PC-3 (cell line): ENCODE measurements around the gene PLOD3. TPM values are rescaled to one million over a fixed set of nuclear protein-coding genes. Genes with fewer than 3 reads are reported as not detected.

ENCODE experiments used
- ATAC-seq: fragments of 200-7000 bp; cut with Tn5 transposase; 2 replicates; pipeline ENCODE4 v1.9.1; 2020; ENCODE audit warnings: mild to moderate bottlenecking, moderate library complexity
- BruUV-seq: library from RNA; stranded (reverse); fragments of 400-500 nt; replicated peaks from 2 replicates; lab custom pipeline; 2021; lab: Mats Ljungman, UMichigan
- CTCF ChIA-PET: fragments of 300-600 bp; sonication (Branson Sonifier 250); formaldehyde crosslinking; loops from one replicate; lab custom pipeline; 2022; ENCODE audit warnings: antibody characterized with exemption; lab: Charles Lee
- POLR2A ChIA-PET: fragments of 300-600 bp; sonication (Branson Sonifier 250); formaldehyde crosslinking; loops from one replicate; lab custom pipeline; 2022; ENCODE audit warnings: antibody characterized with exemption; ENCODE audit not compliant: unreplicated experiment; lab: Charles Lee
- DNase-seq: peaks from one replicate; pipeline ENCODE4 v3.0.0-alpha.2; 2015
- H2AFZ ChIP-seq: fragments of 300-600 bp; sonication (generic); 2 replicates; pipeline ENCODE4 v1.6.0; 2016; ENCODE audit warnings: antibody characterized with exemption, low read length
- H3F3A ChIP-seq: fragments of 300-600 bp; sonication (generic); one replicate; pipeline ENCODE4 v1.6.0; 2017; ENCODE audit warnings: antibody characterized with exemption, low read length, control low read depth, mild to moderate bottlenecking; ENCODE audit not compliant: unreplicated experiment
- H3K27ac ChIP-seq: fragments of 300-600 bp; sonication (generic); 2 replicates; pipeline ENCODE4 v1.5.1; 2016; ENCODE audit warnings: mild to moderate bottlenecking, low read length
- H3K27me3 ChIP-seq: fragments of 300-600 bp; sonication (generic); 2 replicates; pipeline ENCODE4 v1.6.1; 2016; ENCODE audit warnings: low read length, mixed read lengths
- H3K36me3 ChIP-seq: fragments of 300-600 bp; sonication (generic); 2 replicates; pipeline ENCODE4 v1.6.1; 2016; ENCODE audit warnings: low read depth, mixed run types, low read length, mixed read lengths
- H3K4me1 ChIP-seq: fragments of 300-600 bp; sonication (generic); 2 replicates; pipeline ENCODE4 v1.5.1; 2016; ENCODE audit warnings: low read length; ENCODE audit not compliant: insufficient read depth
- H3K4me2 ChIP-seq: fragments of 300-600 bp; sonication (generic); 2 replicates; pipeline ENCODE4 v1.6.0; 2016; ENCODE audit warnings: low read length
- H3K4me3 ChIP-seq: fragments of 300-600 bp; sonication (generic); 2 replicates; pipeline ENCODE4 v1.5.1; 2016; ENCODE audit warnings: mild to moderate bottlenecking, low read length, mixed read lengths
- H3K79me2 ChIP-seq: fragments of 300-600 bp; sonication (generic); 2 replicates; pipeline ENCODE4 v1.6.1; 2017; ENCODE audit warnings: low read length, mixed read lengths
- H3K9ac ChIP-seq: fragments of 300-600 bp; sonication (generic); 2 replicates; pipeline ENCODE4 v1.6.0; 2016; ENCODE audit warnings: mild to moderate bottlenecking, low read length
- H3K9me2 ChIP-seq: fragments of 300-600 bp; sonication (generic); replicated peaks from 2 replicates; pipeline ENCODE4 v1.6.1; 2016; ENCODE audit warnings: mixed run types, low read length, mixed read lengths
- H3K9me3 ChIP-seq: fragments of 300-600 bp; sonication (generic); 2 replicates; pipeline ENCODE4 v1.6.1; 2016; ENCODE audit warnings: low read length, mixed read lengths
- H4K20me1 ChIP-seq: fragments of 300-600 bp; sonication (generic); 2 replicates; pipeline ENCODE4 v1.6.1; 2016; ENCODE audit warnings: low read length, mixed read lengths
- EZH2 ChIP-seq: fragments of 300-600 bp; sonication (generic); IDR thresholded peaks from one replicate; pipeline ENCODE4 v1.6.1; 2017; ENCODE audit warnings: antibody characterized with exemption, mild to moderate bottlenecking, low read length; ENCODE audit not compliant: unreplicated experiment
- EZH2phosphoT487 ChIP-seq: fragments of 300-600 bp; sonication (generic); IDR thresholded peaks from 2 replicates; pipeline ENCODE4 v1.6.1; 2018; ENCODE audit warnings: mild to moderate bottlenecking, antibody characterized with exemption, low read length, borderline replicate concordance
- intact Hi-C: fragments of 100-400 bp; cut with micrococcal nuclease; formaldehyde crosslinking; loops from 2 replicates; pipeline ENCODE4 v1.9.0; 2023
- total RNA-seq: library from RNA; depleted of rRNA; stranded (reverse); fragments of >200 nt; gene quantifications from 2 replicates; pipeline ENCODE4 v1.2.3, GENCODE V29; 2014
- TF ChIP-seq, protein P1 (sequence below): fragments of 300-600 bp; sonication (generic); conservative IDR thresholded peaks from 2 replicates; pipeline ENCODE4 v1.5.1; 2017; ENCODE audit warnings: antibody characterized with exemption, low read depth, mild to moderate bottlenecking, low read length

The PLOD3 gene
- total RNA-seq, 1 experiment from 2014 or later: 66.6 TPM

GRCh38 chr7:101180130-101180755, 37.1 kb downstream of the PLOD3 start, which contains the start of gene NAT16:
NAT16 (minus strand) TSS chr7:101180293; CDS start chr7:101174807, 5,486 bp downstream.
- Histone ChIP-seq H2AFZ (peak within 1 kb of the TSS; percentile 55; the same call in 1 of the 2 replicates), H3F3A (no peaks in the 10 kb centered on the region), H3K9ac (no peak within 1 kb of the TSS), H3K4me1 (no peaks in the 10 kb centered on the region; the same call in 1 of the 2 replicates), H3K9me3 (no peaks in the 10 kb centered on the region), H3K27ac (no peak within 1 kb of the TSS), H4K20me1 (no peaks in the 10 kb centered on the region), H3K36me3 (no peaks in the 10 kb centered on the region), H3K27me3 (peaks cover 8% of the 10 kb centered on the region; the same call in 1 of the 2 replicates), H3K9me2 (no peaks in the 10 kb centered on the region), H3K4me2 (peak within 1 kb of the TSS; percentile 71), H3K79me2 (no peaks in the 10 kb centered on the region), H3K4me3 (peak within 1 kb of the TSS; percentile 50)
- TF ChIP-seq, protein P1, sequence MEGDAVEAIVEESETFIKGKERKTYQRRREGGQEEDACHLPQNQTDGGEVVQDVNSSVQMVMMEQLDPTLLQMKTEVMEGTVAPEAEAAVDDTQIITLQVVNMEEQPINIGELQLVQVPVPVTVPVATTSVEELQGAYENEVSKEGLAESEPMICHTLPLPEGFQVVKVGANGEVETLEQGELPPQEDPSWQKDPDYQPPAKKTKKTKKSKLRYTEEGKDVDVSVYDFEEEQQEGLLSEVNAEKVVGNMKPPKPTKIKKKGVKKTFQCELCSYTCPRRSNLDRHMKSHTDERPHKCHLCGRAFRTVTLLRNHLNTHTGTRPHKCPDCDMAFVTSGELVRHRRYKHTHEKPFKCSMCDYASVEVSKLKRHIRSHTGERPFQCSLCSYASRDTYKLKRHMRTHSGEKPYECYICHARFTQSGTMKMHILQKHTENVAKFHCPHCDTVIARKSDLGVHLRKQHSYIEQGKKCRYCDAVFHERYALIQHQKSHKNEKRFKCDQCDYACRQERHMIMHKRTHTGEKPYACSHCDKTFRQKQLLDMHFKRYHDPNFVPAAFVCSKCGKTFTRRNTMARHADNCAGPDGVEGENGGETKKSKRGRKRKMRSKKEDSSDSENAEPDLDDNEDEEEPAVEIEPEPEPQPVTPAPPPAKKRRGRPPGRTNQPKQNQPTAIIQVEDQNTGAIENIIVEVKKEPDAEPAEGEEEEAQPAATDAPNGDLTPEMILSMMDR: no peak
- TF ChIP-seq EZH2phosphoT487 (no peak), EZH2 (no peak)
- POLR2A ChIA-PET: no interaction called here
- intact Hi-C loops: no loop called here
- no peak for DNase-seq
- ATAC-seq: no peak
- CTCF ChIA-PET: no interaction called here
- BruUV-seq: no TSS peak

DNA sequence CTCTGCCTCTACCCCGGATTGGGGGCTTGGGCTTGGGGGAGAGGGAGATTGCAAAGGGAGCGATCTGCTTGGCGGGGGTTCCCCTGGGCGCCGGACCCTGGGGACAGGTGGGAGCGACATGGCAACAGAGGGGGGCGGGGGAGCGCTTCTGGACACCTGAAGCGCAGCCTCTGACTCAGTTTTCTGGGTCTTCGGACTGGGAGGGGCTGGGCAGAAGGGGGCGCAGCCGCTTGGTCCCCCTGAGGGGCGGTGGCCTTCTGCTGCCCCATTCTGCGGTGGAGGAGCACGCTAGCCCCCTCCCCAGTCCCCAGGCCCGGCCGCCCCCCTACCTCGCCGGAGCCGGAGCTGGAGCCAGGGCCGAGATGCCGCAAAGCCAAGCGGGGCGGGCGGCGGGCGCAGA, 37.7 kb downstream of the PLOD3 start:
- Histone ChIP-seq H3K9ac (no peak overlapping the region), H3K4me2 (no peak overlapping the region), H3K4me1 (no peaks in the 10 kb centered on the region; the same call in 1 of the 2 replicates), H3K27me3 (peaks cover 8% of the 10 kb centered on the region; the same call in 1 of the 2 replicates), H3K79me2 (no peaks in the 10 kb centered on the region), H3K9me2 (no peaks in the 10 kb centered on the region), H3F3A (no peaks in the 10 kb centered on the region), H3K9me3 (no peaks in the 10 kb centered on the region), H3K27ac (no peak overlapping the region), H2AFZ (no peak overlapping the region), H3K4me3 (no peak overlapping the region), H3K36me3 (no peaks in the 10 kb centered on the region), H4K20me1 (no peaks in the 10 kb centered on the region)
- BruUV-seq: no TSS peak
- DNase-seq (no peak), ATAC-seq (no peak)
- POLR2A ChIA-PET: no interaction called here
- CTCF ChIA-PET: no interaction called here
- TF ChIP-seq EZH2 (no peak), EZH2phosphoT487 (no peak)
- TF ChIP-seq, protein P1: no peak
- intact Hi-C loops: no loop called here

- peak overlapping the region; percentile 71 for H3K4me2 ChIP-seq
- H3K27me3 ChIP-seq: peaks cover 8% of the 10 kb centered on the region; the same call in 1 of the 2 replicates
- peak overlapping the region; percentile 55; the same call in 1 of the 2 replicates for H2AFZ ChIP-seq
- no peaks in the 10 kb centered on the region for H3K9me3 ChIP-seq
- POLR2A ChIA-PET: no interaction called here
- TF ChIP-seq, protein P1: no peak
- TF ChIP-seq EZH2 (no peak), EZH2phosphoT487 (no peak)
- DNase-seq (no peak), ATAC-seq (no peak)
- H3K27ac ChIP-seq: no peak overlapping the region
- H3F3A ChIP-seq: no peaks in the 10 kb centered on the region
- no peaks in the 10 kb centered on the region for H3K9me2 ChIP-seq
- H3K9ac ChIP-seq: no peak overlapping the region
- peak overlapping the region; percentile 50 for H3K4me3 ChIP-seq
- no peaks in the 10 kb centered on the region for H3K36me3 ChIP-seq
- H3K4me1 ChIP-seq: no peaks in the 10 kb centered on the region; the same call in 1 of the 2 replicates
- H3K79me2 ChIP-seq: no peaks in the 10 kb centered on the region
- intact Hi-C loops: no loop called here
- CTCF ChIA-PET: interaction anchor here (0.6 kb wide), 1 partner anchor 312 kb away, joined by 5 read pairs; the partner anchor contains the start of gene TRIP6
- no peaks in the 10 kb centered on the region for H4K20me1 ChIP-seq
- BruUV-seq: no TSS peak
These were observed 38.3 kb downstream of the PLOD3 start for GRCh38 chr7:101179117-101179516.
